Glutamatergic neuron (in vitro differentiated cells): ENCODE data around the gene SIRT6. TPM values are rescaled to one million over a fixed set of nuclear protein-coding genes. Genes with fewer than 3 reads are reported as not detected.

Experiments
- DNase-seq: peaks from one replicate; pipeline ENCODE4 v3.0.0; 2022
- H3K27ac Mint-ChIP-seq: one replicate; pipeline ENCODE4 v1.8.0; 2020; ENCODE audit warnings: mild to moderate bottlenecking, mixed read lengths, inconsistent platforms; ENCODE audit not compliant: unreplicated experiment
- H3K27me3 Mint-ChIP-seq: one replicate; pipeline ENCODE4 v1.8.0; 2020; ENCODE audit warnings: mild to moderate bottlenecking, moderate library complexity, mixed read lengths, inconsistent platforms; ENCODE audit not compliant: unreplicated experiment
- H3K36me3 Mint-ChIP-seq: one replicate; pipeline ENCODE4 v1.8.0; 2020; ENCODE audit warnings: mild to moderate bottlenecking, mixed read lengths, inconsistent platforms; ENCODE audit not compliant: unreplicated experiment
- H3K4me1 Mint-ChIP-seq: one replicate; pipeline ENCODE4 v1.8.0; 2020; ENCODE audit warnings: mild to moderate bottlenecking, low read depth, mixed read lengths, inconsistent platforms; ENCODE audit not compliant: unreplicated experiment
- H3K4me3 Mint-ChIP-seq: one replicate; pipeline ENCODE4 v1.8.0; 2020; ENCODE audit warnings: mild to moderate bottlenecking, mixed read lengths, inconsistent platforms; ENCODE audit not compliant: unreplicated experiment
- H3K9me3 Mint-ChIP-seq: one replicate; pipeline ENCODE4 v1.8.0; 2020; ENCODE audit warnings: mild to moderate bottlenecking, moderate library complexity, mixed read lengths, inconsistent platforms; ENCODE audit not compliant: unreplicated experiment
- CTCF ChIP-seq: fragments of 200-600 bp; sonication (generic); IDR thresholded peaks from one replicate; pipeline ENCODE4 v1.5.0; 2021; ENCODE audit not compliant: partially characterized antibody, unreplicated experiment
- total RNA-seq: library from RNA; stranded (reverse); fragmentation: NEBNext Ultra II Directional; extraction: Animal tissue kit (Norgen Biotek cat#: 25700); gene quantifications from one replicate; pipeline ENCODE4 v1.2.1, GENCODE V29; 2021; ENCODE audit not compliant: unreplicated experiment

The SIRT6 gene
- total RNA-seq, 1 donor from 2014 or later, result 48.3 TPM

- H3K27me3 Mint-ChIP-seq, result peaks cover 17% of the 10 kb centered on the region
- peaks cover 8% of the 10 kb centered on the region for H3K36me3 Mint-ChIP-seq
- no peak for TF ChIP-seq CTCF
- H3K9me3 Mint-ChIP-seq, result peaks cover 9% of the 10 kb centered on the region
- H3K4me1 Mint-ChIP-seq, result peaks cover 9% of the 10 kb centered on the region
- no peak for DNase-seq
- no peak overlapping the region for H3K27ac Mint-ChIP-seq
- no peak overlapping the region for H3K4me3 Mint-ChIP-seq
These were observed 17.4 kb upstream of the SIRT6 start for GRCh38 chr19:4199699-4200293.

GRCh38 chr19:4198467-4199126 is 16.2 kb upstream of the SIRT6 start:
- H3K9me3 Mint-ChIP-seq, result peaks cover 13% of the 10 kb centered on the region
- DNase-seq, result no peak
- H3K36me3 Mint-ChIP-seq, result peaks cover 8% of the 10 kb centered on the region
- no peak overlapping the region for H3K27ac Mint-ChIP-seq
- H3K27me3 Mint-ChIP-seq, result peaks cover 17% of the 10 kb centered on the region
- H3K4me1 Mint-ChIP-seq, result peaks cover 17% of the 10 kb centered on the region
- peak overlapping the region; percentile 73 for H3K4me3 Mint-ChIP-seq
- TF ChIP-seq CTCF, result no peak

- H3K4me3 Mint-ChIP-seq, result peak overlapping the region; percentile 98
- peak; percentile 66 for DNase-seq
- peaks cover 13% of the 10 kb centered on the region for H3K9me3 Mint-ChIP-seq
- no peak for TF ChIP-seq CTCF
- H3K4me1 Mint-ChIP-seq, result peaks cover 18% of the 10 kb centered on the region
- H3K27me3 Mint-ChIP-seq, result peaks cover 19% of the 10 kb centered on the region
- H3K27ac Mint-ChIP-seq, result peak overlapping the region; percentile 49
- peaks cover 8% of the 10 kb centered on the region for H3K36me3 Mint-ChIP-seq
These were observed 15.5 kb upstream of the SIRT6 start for GRCh38 chr19:4197625-4198466.

GRCh38 chr19:4197228-4197624 is 14.9 kb upstream of the SIRT6 start:
- Mint-ChIP-seq H3K27me3 (peaks cover 19% of the 10 kb centered on the region), H3K36me3 (peaks cover 8% of the 10 kb centered on the region), H3K4me3 (peak overlapping the region; percentile 98), H3K27ac (peak overlapping the region; percentile 49), H3K4me1 (peaks cover 18% of the 10 kb centered on the region), H3K9me3 (peaks cover 13% of the 10 kb centered on the region)
- no peak for TF ChIP-seq CTCF
- DNase-seq, result no peak
